ENCODE data around the gene POFUT2.
A peak's percentile ranks its signal among the peaks of the same experiment; 100 is the strongest.

- TF ChIP-seq CTCF (conservative IDR thresholded peaks at IDR 0.05; ENCODE audit: low read length) (peak; percentile 81), EZH2phosphoT487 (IDR thresholded peaks at IDR 0.05; ENCODE audit: borderline replicate concordance, low read depth, low read length) (no peak)
These were observed 21.6 kb upstream of the POFUT2 start for GRCh38 chr21:45309069-45309986.
